ENCODE measurements around the gene USP12.

The USP12 gene

GRCh38 chr13:27035892-27036235, 135.7 kb downstream of the USP12 start:
- no peak for DNase-seq (ENCODE audit: low read depth)

- no peak for DNase-seq (ENCODE audit: low read depth)
These were observed 136.9 kb downstream of the USP12 start for GRCh38 chr13:27034678-27035111.

GRCh38 chr13:27028683-27029480, 142.7 kb downstream of the USP12 start:
- DNase-seq (ENCODE audit: low read depth): no peak

GRCh38 chr13:27027086-27027667, 144.4 kb downstream of the USP12 start:
- no peak for DNase-seq (ENCODE audit: low read depth)

- no peak for DNase-seq (ENCODE audit: low read depth)
These were observed 145.2 kb downstream of the USP12 start for GRCh38 chr13:27026396-27026795.

- no peak for DNase-seq (ENCODE audit: low read depth)
These were observed 146.7 kb downstream of the USP12 start for GRCh38 chr13:27024776-27025492.

GRCh38 chr13:27024074-27024461, 147.5 kb downstream of the USP12 start:
- DNase-seq (ENCODE audit: low read depth): no peak

GRCh38 chr13:27023385-27024073, 148.1 kb downstream of the USP12 start:
- no peak for DNase-seq (ENCODE audit: low read depth)

GRCh38 chr13:27022571-27023311, 148.9 kb downstream of the USP12 start:
- no peak for DNase-seq (ENCODE audit: low read depth)

GRCh38 chr13:27020415-27020814, 151.2 kb downstream of the USP12 start:
- DNase-seq (ENCODE audit: low read depth): no peak

- no peak for DNase-seq (ENCODE audit: low read depth)
These were observed 152.7 kb downstream of the USP12 start for GRCh38 chr13:27018882-27019281.

GRCh38 chr13:27018344-27018861, 153.2 kb downstream of the USP12 start:
- DNase-seq (ENCODE audit: low read depth): no peak

- no peak for DNase-seq (ENCODE audit: low read depth)
These were observed 154.7 kb downstream of the USP12 start for GRCh38 chr13:27016875-27017274.

All from activated T-cell treated with anti-CD3 and anti-CD28 coated beads for 1 hour (primary cell).